H1 (cell line): ENCODE measurements around the gene CES4A. TPM values are rescaled to one million over a fixed set of nuclear protein-coding genes. Genes with fewer than 3 reads are reported as not detected.

ENCODE experiments used
- BCL11A ChIP-seq, 2 experiments: IDR thresholded peaks; one replicate each; pipeline ENCODE4 v1.6.1; 2011; ENCODE audit warnings: low read depth in 2 of 2, low read length in 2 of 2, mild to moderate bottlenecking in 2 of 2
- BRCA1 ChIP-seq: IDR thresholded peaks from 2 replicates; pipeline ENCODE4 v1.6.1; 2012; ENCODE audit warnings: low read depth, low read length, improper control_type of control experiment
- CHD1 ChIP-seq: IDR thresholded peaks from 2 replicates; pipeline ENCODE4 v1.6.1; 2012; ENCODE audit warnings: low read depth, low read length, improper control_type of control experiment
- CTBP2 ChIP-seq: IDR thresholded peaks from 2 replicates; pipeline ENCODE4 v1.7.0; 2011; ENCODE audit warnings: borderline replicate concordance, mild to moderate bottlenecking, moderate library complexity, mixed read lengths, low read length; ENCODE audit not compliant: insufficient read depth, insufficient read length
- KDM4A ChIP-seq: IDR thresholded peaks from one replicate; pipeline ENCODE4 v1.7.1; 2012; ENCODE audit warnings: low read depth, mild to moderate bottlenecking, moderate library complexity, low read length, inconsistent platforms; ENCODE audit not compliant: severe bottlenecking
- MAFK ChIP-seq: IDR thresholded peaks from 2 replicates; pipeline ENCODE4 v1.6.1; 2012; ENCODE audit warnings: low read depth, mild to moderate bottlenecking, improper control_type of control experiment, low read length
- NRF1 ChIP-seq: IDR thresholded peaks from 2 replicates; pipeline ENCODE4 v1.6.1; 2011; ENCODE audit warnings: mild to moderate bottlenecking, low read depth, low read length, improper control_type of control experiment
- POLR2A ChIP-seq, 2 experiments: IDR thresholded peaks; 1 replicate in 1 of 2; 2 replicates in 1 of 2; pipeline ENCODE4 v1.6.1; 2011; ENCODE audit warnings: low read depth in 2 of 2, low read length in 2 of 2, mild to moderate bottlenecking in 2 of 2; ENCODE audit errors: control extremely low read depth in 1 of 2
- POLR2AphosphoS5 ChIP-seq: IDR thresholded peaks from 2 replicates; pipeline ENCODE4 v1.6.1; 2011; ENCODE audit warnings: low read depth, low read length
- POU5F1 ChIP-seq: IDR thresholded peaks from 2 replicates; pipeline ENCODE4 v1.6.1; 2011; ENCODE audit warnings: low read depth, mild to moderate bottlenecking, low read length, moderate library complexity
- RAD21 ChIP-seq, 2 experiments: IDR thresholded peaks in 1 of 2; conservative IDR thresholded peaks in 1 of 2; 2 replicates each; pipeline ENCODE4 v1.6.1; 2011; ENCODE audit warnings: low read depth in 2 of 2, low read length in 2 of 2, improper control_type of control experiment in 1 of 2, inconsistent platforms in 1 of 2, mild to moderate bottlenecking in 1 of 2, moderate library complexity in 1 of 2
- RBBP5 ChIP-seq: IDR thresholded peaks from 2 replicates; pipeline ENCODE4 v1.7.1; 2012; ENCODE audit warnings: low read depth, mild to moderate bottlenecking, inconsistent platforms, low read length, moderate library complexity, borderline replicate concordance
- RFX5 ChIP-seq: IDR thresholded peaks from 2 replicates; pipeline ENCODE4 v1.6.1; 2011; ENCODE audit warnings: low read depth, low read length, improper control_type of control experiment, borderline replicate concordance
- RNF2 ChIP-seq: fragments of 200-900, 300-1000 bp; sonication (generic); IDR thresholded peaks from 2 replicates; pipeline ENCODE4 v1.7.1; 2016; ENCODE audit warnings: borderline replicate concordance, low read depth, mild to moderate bottlenecking, antibody characterized with exemption, low read length; ENCODE audit not compliant: poor library complexity, severe bottlenecking; ENCODE audit errors: missing control alignments
- RXRA ChIP-seq: IDR thresholded peaks from 2 replicates; pipeline ENCODE4 v1.6.1; 2011; ENCODE audit warnings: low read depth, mild to moderate bottlenecking, low read length, moderate library complexity; ENCODE audit not compliant: insufficient read depth
- SAP30 ChIP-seq: fragments of 300-600 bp; sonication (generic); IDR thresholded peaks from 2 replicates; pipeline ENCODE4 v1.7.1; 2012; ENCODE audit warnings: low read length, moderate library complexity, mild to moderate bottlenecking, inconsistent platforms; ENCODE audit not compliant: insufficient read depth, insufficient replicate concordance
- SRF ChIP-seq: IDR thresholded peaks from 2 replicates; pipeline ENCODE4 v1.6.1; 2011; ENCODE audit warnings: mild to moderate bottlenecking, low read depth, low read length, moderate library complexity
- SUZ12 ChIP-seq: fragments of 200-600 bp; sonication (generic); IDR thresholded peaks from 2 replicates; pipeline ENCODE4 v1.6.1; 2012; ENCODE audit warnings: mild to moderate bottlenecking, inconsistent platforms, low read length, moderate library complexity, mixed read lengths
- TEAD4 ChIP-seq: IDR thresholded peaks from 2 replicates; pipeline ENCODE4 v1.6.1; 2012; ENCODE audit warnings: low read depth, low read length, inconsistent platforms, mixed read lengths
- YY1 ChIP-seq: IDR thresholded peaks from 2 replicates; pipeline ENCODE4 v1.6.1; 2011; ENCODE audit warnings: low read depth, mild to moderate bottlenecking, low read length
- polyA plus RNA-seq, 7 experiments: library from polyadenylated mRNA; depleted of rRNA in 3 of 7; stranded (reverse) in 5 of 7; unstranded in 2 of 7; fragments of >200 nt in 5 of 7; fragments of 200-250 nt in 2 of 7; gene quantifications; 1 replicate in 5 of 7; 2 replicates in 1 of 7; 4 replicates in 1 of 7; pipeline versions ENCODE4 v1.2.1 to v1.2.3, GENCODE V29; 2011 to 2013; ENCODE audit warnings: missing spikeins in 2 of 7, mixed read lengths in 2 of 7
- total RNA-seq: library from RNA; stranded (reverse); fragmentation: NEBNext Ultra II Directional; extraction: Animal tissue kit (Norgen Biotek cat#: 25700); gene quantifications from 2 replicates; pipeline ENCODE4 v1.2.1, GENCODE V29; 2021
- TF ChIP-seq, protein P1 (sequence below): IDR thresholded peaks from 2 replicates; pipeline ENCODE4 v1.6.1; 2011; ENCODE audit warnings: low read length, improper control_type of control experiment
- TF ChIP-seq, protein P2 (sequence below): IDR thresholded peaks from 2 replicates; pipeline ENCODE4 v1.6.1; 2012; ENCODE audit warnings: low read length, inconsistent platforms

CES4A gene
- total and polyA plus RNA-seq, 2 of the 8 experiments (the other 6 are each of a cell fraction or from before 2014, with no cell fraction given) = 0.93 to 1.5 TPM

DNA sequence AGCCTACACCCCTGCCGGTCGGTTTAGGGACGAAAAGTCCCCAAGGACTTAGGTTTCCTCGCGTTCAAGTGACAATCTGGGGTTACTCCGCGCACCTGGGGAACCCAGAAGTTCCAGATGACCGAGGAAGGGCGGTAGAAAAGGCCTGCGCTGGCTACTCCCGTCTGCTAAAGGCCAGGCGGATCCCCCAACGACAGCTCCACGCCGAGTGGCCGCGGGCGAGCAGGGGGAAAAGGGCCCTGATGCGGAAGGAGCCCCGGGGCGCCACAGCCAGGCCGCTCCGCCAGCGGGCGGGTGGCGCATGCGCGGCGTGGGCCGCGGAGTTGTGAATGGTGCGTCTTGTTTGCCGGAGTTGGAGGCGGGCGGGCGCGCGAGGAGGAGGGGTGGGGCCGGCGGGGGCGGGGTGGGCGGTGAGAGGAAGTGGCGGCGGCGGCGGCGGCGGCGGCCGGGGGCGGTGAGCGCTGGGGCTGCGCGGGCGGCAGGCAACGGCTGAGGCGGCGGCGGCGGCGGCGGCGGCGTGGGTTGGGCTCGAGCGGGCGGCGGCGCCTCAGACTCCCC lies 40.4 kb downstream of the CES4A start, which contains the start of gene CBFB (continued):
- TF ChIP-seq POLR2A (IDR thresholded peaks at IDR 0.05; ENCODE audit: control extremely low read depth in 1 of 2, low read depth in 2 of 2, low read length in 2 of 2) = peak in 1 of 2 experiments; percentile 35; a peak in 1 of 3 replicates
- TF ChIP-seq RFX5 = no peak
- no peak for TF ChIP-seq SAP30
- no peak for TF ChIP-seq POU5F1
- TF ChIP-seq, protein P1, sequence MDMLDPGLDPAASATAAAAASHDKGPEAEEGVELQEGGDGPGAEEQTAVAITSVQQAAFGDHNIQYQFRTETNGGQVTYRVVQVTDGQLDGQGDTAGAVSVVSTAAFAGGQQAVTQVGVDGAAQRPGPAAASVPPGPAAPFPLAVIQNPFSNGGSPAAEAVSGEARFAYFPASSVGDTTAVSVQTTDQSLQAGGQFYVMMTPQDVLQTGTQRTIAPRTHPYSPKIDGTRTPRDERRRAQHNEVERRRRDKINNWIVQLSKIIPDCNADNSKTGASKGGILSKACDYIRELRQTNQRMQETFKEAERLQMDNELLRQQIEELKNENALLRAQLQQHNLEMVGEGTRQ = no peak
- no peak for TF ChIP-seq YY1
- no peak for TF ChIP-seq SUZ12
- TF ChIP-seq KDM4A = peak; percentile 66
- no peak for TF ChIP-seq RNF2
- no peak for TF ChIP-seq RXRA
- no peak for TF ChIP-seq RBBP5
- TF ChIP-seq SRF = no peak
- no peak for TF ChIP-seq CTBP2
- TF ChIP-seq BCL11A (IDR thresholded peaks at IDR 0.05; ENCODE audit: low read depth in 2 of 2, low read length in 2 of 2) = no peak
- no peak for TF ChIP-seq TEAD4
- no peak for TF ChIP-seq MAFK
- TF ChIP-seq NRF1 = peak; percentile 70
- TF ChIP-seq, protein P2, sequence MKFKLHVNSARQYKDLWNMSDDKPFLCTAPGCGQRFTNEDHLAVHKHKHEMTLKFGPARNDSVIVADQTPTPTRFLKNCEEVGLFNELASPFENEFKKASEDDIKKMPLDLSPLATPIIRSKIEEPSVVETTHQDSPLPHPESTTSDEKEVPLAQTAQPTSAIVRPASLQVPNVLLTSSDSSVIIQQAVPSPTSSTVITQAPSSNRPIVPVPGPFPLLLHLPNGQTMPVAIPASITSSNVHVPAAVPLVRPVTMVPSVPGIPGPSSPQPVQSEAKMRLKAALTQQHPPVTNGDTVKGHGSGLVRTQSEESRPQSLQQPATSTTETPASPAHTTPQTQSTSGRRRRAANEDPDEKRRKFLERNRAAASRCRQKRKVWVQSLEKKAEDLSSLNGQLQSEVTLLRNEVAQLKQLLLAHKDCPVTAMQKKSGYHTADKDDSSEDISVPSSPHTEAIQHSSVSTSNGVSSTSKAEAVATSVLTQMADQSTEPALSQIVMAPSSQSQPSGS = no peak
- TF ChIP-seq BRCA1 = no peak
- no peak for TF ChIP-seq POLR2AphosphoS5
- TF ChIP-seq CHD1 = no peak
- TF ChIP-seq RAD21 (IDR thresholded peaks at IDR 0.05 in 1 of 2, conservative IDR thresholded peaks at IDR 0.05 in 1 of 2; ENCODE audit: low read depth in 2 of 2, low read length in 2 of 2) = no peak
